Fibroblast of skin of left biceps (primary cell): ENCODE measurements around the gene CHD9.
"Not testable (repeated sequence)": the region's sequence is repeated elsewhere in the genome, so short reads cannot be mapped to it uniquely, and the experiment has no call there.

ENCODE experiments used
- DNase-seq, 2 experiments: peaks; one replicate each; pipeline ENCODE4 v3.0.0-alpha.2; 2013; ENCODE audit warnings: low read depth in 2 of 2

Gene CHD9

DNA sequence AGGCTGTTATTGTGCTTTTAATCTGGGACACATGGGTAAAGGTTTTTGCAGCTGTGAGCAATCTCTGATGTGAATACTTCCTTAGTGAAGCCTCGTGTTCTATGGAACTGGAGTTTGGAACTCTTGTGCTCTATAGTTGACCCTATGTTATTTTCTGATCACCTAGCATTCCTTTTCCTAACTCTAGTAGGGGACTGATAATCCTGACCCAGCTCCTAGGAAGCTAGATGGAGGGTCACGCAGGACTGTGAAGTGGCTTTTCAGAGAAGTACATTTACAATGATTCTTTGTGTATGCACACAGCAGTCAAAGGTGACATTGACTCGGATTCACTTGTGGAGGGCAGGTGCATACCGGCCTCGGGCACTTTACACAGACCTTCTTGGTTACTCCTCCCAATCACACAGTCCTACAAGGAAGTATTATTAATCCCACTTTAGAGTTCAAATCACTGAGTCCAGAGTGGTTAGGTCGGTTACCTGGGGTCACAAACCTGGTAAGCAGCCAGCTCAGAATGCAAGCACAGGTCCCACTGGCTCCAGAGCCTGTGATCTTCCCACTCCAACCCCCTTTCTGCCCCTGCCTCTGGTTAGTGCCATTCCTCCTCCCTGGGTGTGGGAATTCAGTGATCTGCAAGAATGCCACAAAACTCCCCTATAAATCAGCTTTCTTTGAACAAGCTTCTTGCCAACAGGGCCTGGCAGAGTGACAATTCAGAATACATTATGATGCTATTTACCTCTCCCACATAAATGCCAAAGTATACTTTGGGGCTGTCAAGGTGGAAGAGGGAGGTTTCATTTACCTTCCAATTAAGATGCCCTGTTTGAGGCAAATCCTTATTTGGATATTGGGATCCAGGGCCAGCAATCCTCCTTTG lies 9.2 kb upstream of the CHD9 start:
- no peak for DNase-seq

DNA sequence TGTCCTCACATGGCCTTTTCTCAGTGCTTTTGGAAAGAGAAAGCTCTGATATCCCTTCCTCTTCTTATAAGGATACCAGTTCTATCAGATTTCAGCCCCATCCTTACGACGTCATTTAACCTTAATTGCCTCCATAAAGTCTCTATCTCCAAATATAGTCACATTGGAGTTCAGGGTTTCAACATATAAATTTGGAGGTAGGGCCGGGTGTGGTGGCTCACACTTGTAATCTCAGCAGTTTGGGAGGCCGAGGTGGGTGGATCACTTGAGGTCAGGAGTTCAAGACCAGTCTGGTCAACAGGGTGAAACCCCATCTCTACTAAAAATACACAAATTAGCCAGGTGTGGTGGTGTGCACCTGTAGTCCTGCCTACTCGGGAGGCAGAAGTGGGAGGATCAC lies 7.3 kb upstream of the CHD9 start:
- not testable (repeated sequence) for DNase-seq

DNA sequence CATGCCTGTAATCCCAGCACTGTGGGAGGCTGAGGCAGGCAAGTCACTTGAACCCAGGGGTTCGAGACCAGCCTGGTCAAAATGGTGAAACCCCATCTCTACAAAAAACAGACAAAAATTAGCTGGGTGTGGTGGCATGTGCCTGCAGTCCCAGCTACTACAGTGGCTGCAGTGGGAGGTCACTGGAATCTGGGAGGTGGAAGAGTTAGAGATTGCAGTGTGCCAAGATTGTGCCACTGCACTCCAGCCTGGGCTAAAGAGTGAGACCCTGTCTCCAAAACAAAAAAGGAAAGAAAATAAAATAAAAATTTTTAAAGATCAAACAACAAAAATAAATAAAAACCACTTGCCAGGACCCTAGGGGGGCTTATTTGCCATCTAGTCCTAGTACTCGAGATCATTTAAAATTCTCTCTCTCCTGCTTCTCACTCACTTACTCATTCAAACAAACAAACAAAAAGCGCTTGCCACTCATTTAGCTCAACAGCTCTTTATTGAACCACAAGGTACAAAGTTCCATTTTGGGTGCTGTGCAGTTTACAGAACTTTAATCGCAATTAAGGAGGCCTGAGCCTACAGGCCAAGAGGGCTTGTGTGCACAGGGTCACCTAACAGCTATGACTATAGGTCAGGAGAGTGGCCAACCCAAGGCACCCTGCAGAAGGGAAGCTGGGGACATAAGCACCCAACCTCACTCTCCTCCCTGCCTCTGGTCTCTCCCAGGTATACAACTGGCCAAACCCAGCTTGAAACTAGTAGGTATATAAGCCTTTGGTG lies 6.5 kb upstream of the CHD9 start:
- DNase-seq: no peak

DNA sequence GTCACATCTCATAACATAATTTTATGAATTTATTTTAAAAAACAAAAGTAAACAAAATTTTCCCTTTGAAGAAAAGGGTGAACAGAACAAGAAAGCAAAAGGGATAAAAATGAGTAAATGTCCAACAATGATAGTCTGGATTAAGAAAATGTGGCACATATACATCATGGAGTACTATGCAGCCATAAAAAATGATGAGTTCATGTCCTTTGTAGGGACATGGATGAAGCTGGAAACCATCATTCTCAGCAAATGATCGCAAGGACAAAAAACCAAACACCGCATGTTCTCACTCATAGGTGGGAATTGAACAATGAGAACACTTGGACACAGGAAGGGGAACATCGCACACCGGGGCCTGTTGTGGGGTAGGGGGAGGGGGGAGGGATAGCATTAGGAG lies 3.5 kb upstream of the CHD9 start:
- not testable (repeated sequence) for DNase-seq

DNA sequence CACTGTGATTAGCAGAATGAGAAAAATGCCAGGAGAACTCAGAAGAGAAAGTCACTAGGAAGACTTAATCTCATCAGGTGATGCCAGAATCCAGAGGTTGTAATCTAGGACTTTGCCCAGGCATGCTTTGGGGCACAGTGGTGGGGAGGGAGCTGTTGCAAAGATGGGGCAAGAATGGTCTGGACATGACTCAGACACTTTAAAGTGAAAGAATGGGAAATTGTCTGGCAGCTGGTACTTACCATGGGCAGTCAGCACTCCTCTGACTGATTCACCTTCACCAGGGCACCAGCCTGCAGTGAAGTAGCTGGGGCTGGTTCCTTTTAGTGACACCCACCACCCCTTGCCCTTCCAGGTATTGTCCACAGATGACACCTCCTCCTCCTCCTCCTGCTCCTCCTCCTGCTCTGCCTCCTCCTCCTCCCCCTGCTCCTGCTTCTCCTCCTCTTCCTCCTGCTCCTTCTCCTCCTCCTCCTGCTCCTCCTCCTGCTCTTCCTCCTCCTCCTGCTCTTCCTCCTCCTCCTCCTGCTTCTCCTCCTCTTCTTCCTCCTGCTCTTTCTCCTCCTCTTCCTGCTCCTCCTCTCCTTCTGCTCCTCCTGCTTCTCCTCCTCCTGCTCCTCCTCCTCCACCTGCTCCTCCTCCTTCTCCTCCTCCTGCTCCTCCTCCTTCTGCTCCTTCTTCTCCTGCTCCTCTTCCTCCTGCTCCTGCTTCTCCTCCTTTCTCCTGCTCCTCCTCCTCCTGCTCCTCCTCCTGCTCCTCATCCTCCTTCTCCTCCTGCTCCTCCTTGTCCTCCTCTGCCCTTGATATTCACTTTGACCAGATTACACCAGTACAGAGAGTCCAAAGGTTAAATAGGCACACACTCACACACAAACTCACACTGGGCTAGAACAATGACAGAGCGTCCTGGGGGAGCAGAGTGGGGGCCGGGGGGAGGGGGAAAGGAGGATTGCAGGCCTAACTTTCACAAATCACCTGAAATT lies 2.0 kb upstream of the CHD9 start, which contains the start of gene CHD9NB:
CHD9NB (minus strand) TSS at position 379 of the 983 bp plus-strand sequence. CDS start 8,739 bp downstream, outside the sequence.
- DNase-seq: peak in 1 of 2 experiments; percentile 44

DNA sequence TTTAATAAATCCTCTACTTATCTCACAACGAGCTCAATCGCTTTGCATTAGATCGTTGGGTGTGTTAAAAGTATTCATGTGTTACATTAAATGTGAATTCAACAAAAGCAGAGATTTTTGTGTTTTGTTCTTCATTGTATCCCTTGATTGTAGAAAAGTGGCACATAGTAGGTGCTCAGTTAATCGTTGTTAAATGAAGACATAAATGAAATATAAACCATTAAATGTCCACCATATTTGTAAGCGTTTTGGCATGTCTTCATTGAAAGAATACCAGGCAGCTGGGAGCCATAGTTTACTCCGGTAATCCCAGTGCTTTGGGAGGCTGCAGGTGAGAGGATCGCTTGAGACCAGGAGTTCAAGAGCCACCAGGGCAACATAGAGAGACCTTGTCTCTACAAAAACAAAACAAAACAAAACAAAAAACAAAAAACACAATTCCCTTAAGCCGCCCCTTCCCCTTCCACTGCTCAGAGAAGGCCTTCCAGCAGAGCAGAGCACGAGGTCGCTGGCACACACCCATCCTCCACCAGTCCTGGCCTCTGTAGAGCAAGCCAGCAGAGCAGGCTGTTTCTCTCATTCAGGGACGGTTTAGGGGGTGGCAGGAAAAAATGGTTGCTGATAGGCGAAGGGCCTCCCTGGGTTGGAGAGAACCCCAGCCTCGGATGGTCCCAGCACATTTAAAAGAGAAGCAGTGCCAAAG lies 673 bp upstream of the CHD9 start:
- DNase-seq: no peak

DNA sequence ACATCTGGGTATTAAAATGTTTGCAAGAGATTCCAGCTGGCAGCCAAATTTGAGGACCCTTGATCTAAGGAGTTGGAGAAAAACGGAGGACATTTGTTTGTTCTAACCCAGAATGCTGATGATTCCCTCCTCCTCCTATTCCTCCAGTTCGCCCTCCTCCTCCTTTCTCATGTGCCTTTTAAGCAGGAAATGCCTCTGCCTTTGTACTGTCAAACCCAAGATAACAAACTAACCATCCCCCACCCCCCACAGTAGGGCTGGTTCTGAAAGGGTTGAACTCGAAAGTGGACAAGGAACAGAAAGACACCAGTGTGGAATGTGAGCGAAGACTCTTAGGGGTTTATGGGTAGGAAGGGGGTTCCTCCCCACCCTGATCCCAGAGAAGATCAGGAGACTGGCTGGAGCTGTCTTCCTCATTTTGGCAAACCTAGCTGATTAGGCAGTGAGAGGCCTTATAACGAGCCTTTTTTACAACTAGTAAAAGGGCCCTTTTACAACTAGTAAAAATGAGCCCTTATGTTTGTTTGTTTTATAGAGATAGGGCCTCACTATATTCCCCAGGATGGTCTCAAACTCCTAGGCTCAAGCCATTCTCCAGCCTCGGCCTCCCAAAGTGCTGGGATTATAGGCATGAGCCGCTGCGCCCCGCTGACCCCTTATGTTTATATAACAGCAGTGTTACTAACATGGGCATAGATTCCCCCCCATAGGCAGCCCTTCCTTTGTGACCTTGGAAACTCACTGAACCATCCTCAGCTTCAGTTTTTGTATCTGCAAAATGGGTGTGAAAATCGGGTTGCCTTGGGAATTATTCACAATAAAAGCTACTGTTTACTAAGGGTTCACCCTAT lies 975 bp downstream of the CHD9 start:
- DNase-seq: no peak

DNA sequence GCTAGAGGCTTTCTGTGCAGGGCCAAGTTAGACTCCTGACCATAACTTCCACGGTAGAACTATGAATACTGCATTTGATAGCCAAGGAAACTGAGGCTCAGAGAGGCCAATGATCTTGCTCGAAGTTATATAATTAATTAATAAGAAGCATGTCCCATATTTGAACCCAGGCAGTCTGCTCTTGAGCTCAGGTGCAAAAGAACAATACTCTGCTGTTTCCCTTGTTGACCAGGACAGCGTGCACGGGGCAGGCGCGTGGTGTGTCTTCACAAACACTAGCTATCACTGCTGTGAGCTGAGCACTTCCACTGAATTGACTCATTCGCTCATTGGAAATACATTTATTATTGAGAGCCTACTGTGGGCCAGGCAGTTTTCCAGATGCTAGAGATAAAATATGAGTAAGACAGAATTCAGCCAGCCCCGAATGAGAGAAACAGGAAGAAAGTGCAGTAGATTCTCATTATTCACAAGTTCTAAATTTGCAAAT lies 1.6 kb downstream of the CHD9 start:
- DNase-seq: no peak

DNA sequence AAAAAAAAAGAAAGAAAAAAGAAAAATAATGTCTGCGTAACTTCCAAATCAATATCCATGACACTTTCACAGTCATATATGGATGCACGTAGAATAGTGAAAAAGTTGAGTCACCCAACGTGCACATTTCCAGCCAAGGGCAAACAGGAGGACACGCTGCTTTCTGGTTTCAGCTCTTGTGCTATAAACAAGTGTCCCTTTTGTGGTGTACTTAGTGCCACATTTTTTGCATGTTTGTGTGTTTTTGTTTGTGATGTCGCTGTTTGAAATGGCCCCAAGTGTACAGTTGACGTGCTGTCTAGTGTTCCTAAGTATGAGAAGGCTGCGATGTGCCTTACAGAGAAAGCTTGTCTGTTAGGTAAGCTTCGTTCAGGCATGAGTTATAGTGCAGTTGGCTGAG lies 2.9 kb downstream of the CHD9 start:
- DNase-seq: no peak

DNA sequence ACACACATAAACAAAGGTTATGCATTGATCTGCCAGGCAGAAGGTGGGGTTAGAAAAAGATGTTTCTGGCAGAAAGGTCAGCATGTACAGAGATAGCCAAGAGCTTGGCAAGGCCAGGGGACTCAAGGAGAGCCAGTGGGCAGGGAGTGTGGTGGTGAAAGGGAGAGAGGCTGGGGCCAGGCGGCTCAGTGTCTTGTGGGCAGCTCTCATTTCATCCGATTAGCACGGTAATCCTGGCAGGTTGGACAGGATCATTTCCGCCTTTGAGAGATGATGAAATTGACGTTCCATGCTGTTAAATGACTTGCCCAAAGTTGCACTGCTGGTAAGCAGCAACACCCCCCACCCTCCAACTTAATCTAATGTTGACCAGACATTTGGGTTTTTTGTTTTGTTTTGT lies 3.6 kb downstream of the CHD9 start:
- no peak for DNase-seq

DNA sequence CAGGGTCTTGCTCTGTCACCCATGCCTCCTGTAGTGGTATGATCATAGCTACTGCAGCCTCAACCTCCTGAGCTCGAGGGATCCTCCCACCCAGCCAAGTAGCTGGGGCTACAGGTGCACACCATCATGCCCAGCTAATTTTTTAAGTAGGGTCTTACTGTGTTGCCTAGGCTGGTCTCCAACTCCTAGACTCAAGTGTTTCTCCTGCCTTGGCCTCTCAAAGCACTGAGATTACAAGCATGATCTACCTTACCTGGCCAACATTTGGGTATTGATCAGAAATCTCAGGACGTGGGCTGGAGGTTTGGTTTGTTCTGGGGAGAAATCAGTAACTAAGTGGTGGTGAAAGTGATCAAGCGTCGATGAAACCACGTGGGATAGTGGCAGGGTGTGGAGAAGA lies 4.1 kb downstream of the CHD9 start:
- DNase-seq: no peak

DNA sequence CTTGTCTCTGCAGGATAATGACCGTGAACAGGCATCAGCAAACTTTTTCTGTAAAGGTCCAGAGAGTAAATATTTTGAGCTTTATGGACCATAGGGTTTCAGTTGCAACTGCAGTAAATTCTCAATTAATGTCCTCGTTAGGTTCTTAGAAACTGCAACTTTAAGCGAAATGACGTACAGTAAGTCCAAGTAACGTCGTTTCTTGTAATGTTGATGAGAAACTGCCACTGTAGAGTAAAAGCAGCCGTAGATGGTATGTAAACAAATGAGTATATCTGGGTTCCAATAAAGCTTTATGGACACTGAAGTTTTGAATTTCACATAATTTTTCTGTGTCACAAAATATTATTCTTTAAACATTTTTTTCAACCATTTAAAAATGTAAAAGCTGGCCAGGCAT lies 4.9 kb downstream of the CHD9 start:
- DNase-seq: no peak

DNA sequence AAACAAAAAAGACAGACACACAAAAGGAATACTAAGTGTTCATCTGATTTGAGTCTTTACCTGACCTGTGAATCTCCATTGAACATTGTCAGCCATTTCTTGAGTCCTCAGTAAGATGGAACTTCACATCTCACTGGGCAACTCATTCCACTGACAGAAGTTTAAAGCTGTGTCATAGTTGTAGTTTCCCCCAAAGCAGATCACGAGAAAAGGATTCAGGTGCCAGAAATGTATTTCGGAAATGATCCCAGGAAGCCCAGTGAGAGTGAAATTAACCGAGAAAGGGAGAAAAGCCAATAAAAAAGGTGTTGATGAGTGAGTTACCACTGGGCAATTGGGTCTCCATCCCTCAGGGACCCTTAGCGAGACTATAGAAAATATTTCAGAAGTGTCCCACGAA lies 6.5 kb downstream of the CHD9 start:
- DNase-seq: no peak

DNA sequence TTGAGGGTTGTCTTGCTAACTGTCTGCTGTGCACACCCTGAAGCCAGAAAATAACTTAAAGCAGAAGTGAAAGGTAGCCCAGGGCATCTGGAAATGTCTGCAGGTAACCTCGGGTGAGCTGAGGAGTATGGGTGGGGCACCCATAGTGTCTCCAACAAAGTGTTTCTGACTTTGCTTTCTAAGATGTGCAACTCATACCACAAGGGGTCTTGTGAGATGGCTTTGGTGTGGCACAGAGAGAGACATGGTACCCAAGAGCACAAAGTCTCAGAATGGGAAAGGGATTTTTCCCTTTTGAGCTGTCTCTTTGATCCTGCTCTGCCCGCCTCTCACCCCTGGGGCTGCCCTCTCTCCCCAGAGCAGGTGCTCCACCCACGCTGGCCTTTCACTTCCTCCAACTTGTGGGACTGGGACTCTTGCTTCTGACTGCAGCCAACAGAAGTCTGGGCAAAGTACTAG lies 6.9 kb downstream of the CHD9 start:
- DNase-seq: no peak

DNA sequence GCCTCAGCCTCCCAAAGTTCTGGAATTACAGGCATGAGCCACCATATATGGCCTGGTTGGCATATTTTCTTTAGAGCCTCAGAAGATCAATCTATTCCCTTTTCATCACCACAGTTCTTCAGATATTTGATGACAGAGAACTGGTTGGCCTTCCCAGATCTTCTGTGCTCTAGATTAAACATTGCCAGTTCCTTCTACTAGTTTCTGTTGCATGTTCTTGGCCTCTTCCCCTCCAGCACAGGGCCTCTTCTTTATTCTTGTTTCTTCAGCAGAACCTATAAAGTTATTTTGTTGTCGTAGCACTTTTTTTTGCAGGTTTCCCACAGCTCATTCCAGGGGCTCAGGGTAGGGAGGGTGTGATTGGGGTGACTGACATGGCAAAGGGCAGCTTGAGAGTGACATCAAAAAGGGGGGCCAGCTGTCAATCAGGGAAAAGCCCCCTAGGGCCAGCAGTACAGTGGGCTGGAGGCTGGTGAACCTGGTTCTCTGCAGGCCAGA lies 9.3 kb downstream of the CHD9 start:
- DNase-seq: no peak

DNA sequence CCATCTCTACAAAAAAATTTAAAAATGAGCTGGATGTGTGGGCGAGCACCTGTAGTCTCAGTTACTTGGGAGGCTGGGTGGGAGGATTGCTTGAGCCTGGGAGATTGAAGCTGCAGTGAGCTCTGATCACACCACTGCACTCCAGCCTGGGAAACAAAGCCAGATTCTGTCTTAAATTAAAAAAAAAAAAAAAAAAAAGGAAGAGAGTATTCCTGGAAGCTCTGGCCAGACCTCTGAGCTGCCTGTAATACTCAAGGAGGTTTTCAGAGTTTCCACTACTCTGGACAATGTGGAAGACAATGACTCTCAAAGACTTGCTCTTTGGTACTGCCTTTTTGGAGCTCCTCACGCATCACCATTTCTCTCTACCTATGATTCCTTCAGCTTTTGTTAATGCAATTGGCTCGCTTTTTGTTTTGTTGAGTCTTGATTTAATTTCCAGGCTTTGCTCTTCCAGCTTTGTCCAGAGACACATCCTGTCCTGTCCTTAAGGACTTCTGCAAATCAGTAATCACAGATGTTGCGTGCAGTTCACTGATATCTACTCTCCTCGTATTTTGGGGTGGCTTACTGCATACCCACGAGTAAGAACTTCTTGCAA lies 10.8 kb downstream of the CHD9 start:
- DNase-seq: no peak

DNA sequence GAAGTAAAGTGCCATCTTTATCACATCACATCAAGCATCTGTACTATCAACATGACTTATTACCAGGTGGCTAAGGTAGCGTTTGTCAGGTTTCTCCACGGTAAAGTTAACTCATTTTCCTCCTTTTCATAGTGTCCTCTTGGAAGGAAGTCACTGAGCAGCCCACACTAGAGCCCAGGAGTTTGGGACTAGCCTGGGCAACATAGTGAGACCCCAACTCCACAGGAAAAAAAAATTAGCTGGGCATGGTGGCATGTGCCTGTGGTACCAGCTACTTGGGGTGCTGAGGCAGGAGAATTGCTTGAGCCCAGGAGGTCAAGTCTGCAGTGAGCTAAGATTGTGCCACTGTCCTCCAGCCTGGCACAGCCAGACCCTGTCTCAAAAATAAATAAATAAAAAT lies 12.9 kb downstream of the CHD9 start:
- no peak for DNase-seq

DNA sequence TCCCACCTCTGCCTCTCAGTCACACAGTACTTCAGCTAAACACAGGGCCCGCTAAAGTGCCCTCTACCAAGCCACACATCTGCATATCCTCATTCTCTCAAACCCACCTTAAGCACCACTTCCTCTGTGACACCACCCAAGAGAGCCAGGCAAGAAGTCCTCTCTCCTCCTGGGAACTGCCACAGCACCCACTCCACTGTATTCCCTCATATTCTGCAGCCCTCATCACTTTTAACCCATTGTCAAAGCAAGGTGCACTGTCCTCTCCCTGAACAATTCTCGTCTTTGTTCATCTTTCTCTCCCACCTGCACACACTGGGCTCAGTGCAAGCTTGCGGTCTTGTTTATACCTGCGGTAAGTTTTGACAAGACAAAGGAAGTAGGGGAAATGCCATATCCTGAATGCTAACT lies 13.6 kb downstream of the CHD9 start:
- no peak for DNase-seq

DNA sequence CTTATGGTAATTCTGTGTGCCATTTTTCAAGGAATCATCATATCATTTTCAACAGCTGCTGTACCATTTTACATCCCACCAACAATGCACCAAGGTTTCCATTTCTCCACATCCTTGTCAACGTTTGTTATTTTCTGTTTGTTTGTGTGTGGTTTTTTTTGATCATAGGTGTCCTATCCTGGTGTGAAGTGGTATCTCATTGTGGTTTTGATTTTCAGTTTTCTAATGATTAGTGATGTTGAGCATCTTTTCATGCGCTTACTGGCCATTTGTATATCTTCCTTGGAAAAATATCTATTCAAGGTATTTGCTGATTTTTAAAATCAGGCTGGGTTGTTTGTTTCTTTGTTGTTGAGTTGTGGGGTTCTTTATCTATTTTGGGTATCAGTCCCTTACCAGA lies 15.0 kb downstream of the CHD9 start:
- DNase-seq: no peak
